Lung (tissue), 12 donors: Measurements from ENCODE around the gene JMJD1C. TPM values are rescaled to one million over a fixed set of nuclear protein-coding genes. Genes with fewer than 3 reads are reported as not detected.

Experiments used
- ATAC-seq: fragments of 200-7000 bp; cut with Tn5 transposase; one replicate; pipeline ENCODE4 v1.9.1; 2020; ENCODE audit warnings: moderate number of reproducible peaks; ENCODE audit not compliant: insufficient read depth, low FRiP score
- DNase-seq, 3 donors: peaks; one replicate each; pipeline ENCODE4 v3.0.0-alpha.2; 2013 to 2017
- H3K27ac ChIP-seq, 2 donors: one replicate each; pipeline ENCODE4 v1.5.1; 2013; ENCODE audit warnings: mild to moderate bottlenecking in 2 of 2, moderate library complexity in 2 of 2, control low read depth in 1 of 2, inconsistent platforms in 1 of 2, low read depth in 1 of 2, low read length in 1 of 2
- H3K27me3 ChIP-seq, 3 donors: one replicate each; pipeline ENCODE4 v1.5.1; 2013; ENCODE audit warnings: low read length in 2 of 3; ENCODE audit not compliant: control insufficient read depth in 3 of 3, insufficient read depth in 3 of 3
- H3K36me3 ChIP-seq, 4 donors: one replicate each; pipeline ENCODE4 v1.5.1; 2013; ENCODE audit warnings: low read length in 4 of 4, mild to moderate bottlenecking in 1 of 4, moderate library complexity in 1 of 4; ENCODE audit not compliant: control insufficient read depth in 4 of 4, insufficient read depth in 4 of 4
- H3K4me1 ChIP-seq, 5 donors: one replicate each; pipeline ENCODE4 v1.5.1; 2013; ENCODE audit warnings: low read length in 5 of 5, mild to moderate bottlenecking in 2 of 5, moderate library complexity in 1 of 5; ENCODE audit not compliant: control insufficient read depth in 5 of 5, insufficient read depth in 5 of 5
- H3K4me3 ChIP-seq: one replicate; pipeline ENCODE4 v1.5.1; 2013; ENCODE audit warnings: mild to moderate bottlenecking, control low read depth, moderate library complexity
- H3K9ac ChIP-seq, 2 donors: one replicate each; pipeline ENCODE4 v1.5.1; 2013; ENCODE audit warnings: low read length in 2 of 2, control low read depth in 1 of 2; ENCODE audit not compliant: insufficient read depth in 1 of 2
- H3K9me3 ChIP-seq, 4 donors: one replicate each; pipeline ENCODE4 v1.5.1; 2013; ENCODE audit warnings: low read length in 3 of 4, mild to moderate bottlenecking in 1 of 4, moderate library complexity in 1 of 4; ENCODE audit not compliant: control insufficient read depth in 4 of 4, insufficient read depth in 3 of 4
- WGBS, 2 donors: extraction: QIAGEN DNeasy Blood & Tissue Kit; methylation state at CpG; one replicate each; pipeline ENCODE4 v1.1.7; 2013; 5-methylcytosine and 5-hydroxymethylcytosine counted together
- polyA plus RNA-seq, 2 donors: library from polyadenylated mRNA; stranded (reverse); fragments of 200-250 nt; gene quantifications; one replicate each; pipeline ENCODE4 v1.2.1, GENCODE V29; 2013
- total RNA-seq, 2 donors: library from RNA; depleted of rRNA in 1 of 2; stranded (reverse); fragments of >200 nt in 1 of 2; gene quantifications; one replicate each; pipeline ENCODE4 v1.2.1, GENCODE V29; 2014 to 2021
- TF ChIP-seq, protein P1 (sequence below): IDR thresholded peaks from 2 replicates; pipeline ENCODE4 v1.5.1; 2012; ENCODE audit warnings: mild to moderate bottlenecking; ENCODE audit errors: control extremely low read depth, extremely low read depth
- donor health status: control.
- donor health status: control.
- donor health status: Bipolar disorder and iron deficiency.
- donor health status: healthy.
- donor health status: DM: yes; HTN: yes; CAD: no.

The JMJD1C gene
- total and polyA plus RNA-seq, 4 donors = 30.5 to 233 (median 71.2) TPM

DNA sequence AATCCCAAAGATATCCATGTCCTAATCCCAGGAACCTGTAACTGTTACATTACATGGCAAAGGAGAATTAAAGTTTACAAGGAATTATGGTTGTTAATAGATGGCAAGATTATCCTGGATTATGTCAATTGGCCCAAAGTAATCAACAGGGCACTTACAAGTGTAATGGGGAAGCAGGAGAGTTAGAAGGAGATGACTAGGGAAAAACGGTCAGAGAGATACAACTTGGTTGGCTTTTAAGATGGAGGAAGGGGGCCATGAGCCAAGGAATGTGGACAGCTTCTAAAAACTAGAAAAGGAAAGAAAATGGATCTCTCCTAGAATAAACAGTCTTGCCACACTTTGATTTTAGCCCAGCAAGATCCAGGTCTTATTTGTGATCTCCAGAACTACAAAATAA is 3.3 kb downstream of the JMJD1C start:
- no peaks in the 10 kb centered on the region for H3K27me3 ChIP-seq
- peaks cover 0 to 2% (median 0%) of the 10 kb centered on the region in 4 donors for H3K36me3 ChIP-seq
- ATAC-seq = no peak
- TF ChIP-seq, protein P1, sequence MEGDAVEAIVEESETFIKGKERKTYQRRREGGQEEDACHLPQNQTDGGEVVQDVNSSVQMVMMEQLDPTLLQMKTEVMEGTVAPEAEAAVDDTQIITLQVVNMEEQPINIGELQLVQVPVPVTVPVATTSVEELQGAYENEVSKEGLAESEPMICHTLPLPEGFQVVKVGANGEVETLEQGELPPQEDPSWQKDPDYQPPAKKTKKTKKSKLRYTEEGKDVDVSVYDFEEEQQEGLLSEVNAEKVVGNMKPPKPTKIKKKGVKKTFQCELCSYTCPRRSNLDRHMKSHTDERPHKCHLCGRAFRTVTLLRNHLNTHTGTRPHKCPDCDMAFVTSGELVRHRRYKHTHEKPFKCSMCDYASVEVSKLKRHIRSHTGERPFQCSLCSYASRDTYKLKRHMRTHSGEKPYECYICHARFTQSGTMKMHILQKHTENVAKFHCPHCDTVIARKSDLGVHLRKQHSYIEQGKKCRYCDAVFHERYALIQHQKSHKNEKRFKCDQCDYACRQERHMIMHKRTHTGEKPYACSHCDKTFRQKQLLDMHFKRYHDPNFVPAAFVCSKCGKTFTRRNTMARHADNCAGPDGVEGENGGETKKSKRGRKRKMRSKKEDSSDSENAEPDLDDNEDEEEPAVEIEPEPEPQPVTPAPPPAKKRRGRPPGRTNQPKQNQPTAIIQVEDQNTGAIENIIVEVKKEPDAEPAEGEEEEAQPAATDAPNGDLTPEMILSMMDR = no peak
- 84 to 90% methylated on average over 1 of the region's 1 CpG for WGBS, 2 donors
- H3K27ac ChIP-seq = no peak overlapping the region
- no peaks in the 10 kb centered on the region for H3K9me3 ChIP-seq
- H3K9ac ChIP-seq = no peak overlapping the region
- peaks cover 0 to 17% (median 3%) of the 10 kb centered on the region in 5 donors for H3K4me1 ChIP-seq
- DNase-seq = no peak
- no peak overlapping the region for H3K4me3 ChIP-seq

DNA sequence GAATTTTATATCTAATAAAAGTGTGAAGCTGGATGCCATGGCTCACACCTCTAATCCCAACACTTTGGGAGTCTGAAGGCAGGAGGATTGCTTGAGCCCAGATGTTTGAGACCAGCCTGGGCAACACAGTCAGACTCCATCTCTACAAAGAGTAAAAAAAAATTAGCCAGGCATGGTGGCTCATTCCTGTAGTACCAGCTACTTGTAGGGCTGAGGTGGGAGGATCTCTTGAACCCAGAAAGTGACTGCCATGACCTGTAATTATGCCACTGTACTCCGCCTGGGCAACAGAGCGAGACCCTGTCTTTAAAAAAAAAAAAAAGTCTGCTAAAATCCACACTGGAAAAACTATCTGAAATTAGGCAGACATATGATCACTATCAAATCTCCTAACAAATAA is 7.6 kb downstream of the JMJD1C start:
- Histone ChIP-seq H3K27me3 (no peaks in the 10 kb centered on the region), H3K9me3 (no peaks in the 10 kb centered on the region), H3K9ac (no peak overlapping the region), H3K4me1 (peaks cover 0 to 7% (median 2%) of the 10 kb centered on the region in 5 donors), H3K36me3 (peaks cover 0 to 4% (median 0%) of the 10 kb centered on the region in 4 donors), H3K4me3 (no peak overlapping the region), H3K27ac (no peak overlapping the region)
- DNase-seq = no peak
- ATAC-seq = no peak
- WGBS, 2 donors = 96 to 98% methylated on average over 2 of the region's 2 CpGs
- TF ChIP-seq, protein P1 = no peak

DNA sequence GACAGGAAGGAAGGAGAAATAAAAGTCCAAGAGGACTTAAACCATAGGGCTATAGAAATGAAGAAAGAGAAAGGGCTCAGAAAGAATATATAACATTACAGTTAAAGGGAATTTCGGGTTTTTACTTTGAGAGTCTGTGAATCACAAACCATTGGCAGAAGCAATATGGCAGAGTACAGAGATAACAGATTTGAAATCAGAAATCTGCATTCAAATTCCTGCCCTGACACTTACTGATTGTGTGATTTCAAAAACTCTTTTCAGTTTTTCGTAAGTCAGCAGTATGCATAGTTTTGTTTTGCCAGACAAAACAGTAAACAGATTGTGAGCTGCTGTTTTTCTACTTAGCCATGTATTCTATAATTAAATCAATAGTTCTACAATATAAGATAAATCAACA is 8.2 kb downstream of the JMJD1C start:
- 87 to 90% methylated on average over 2 of the region's 2 CpGs for WGBS, 2 donors
- no peak for ATAC-seq
- no peaks in the 10 kb centered on the region for H3K9me3 ChIP-seq
- H3K4me1 ChIP-seq = peaks cover 0 to 7% (median 0%) of the 10 kb centered on the region in 5 donors
- H3K27me3 ChIP-seq = no peaks in the 10 kb centered on the region
- no peak for DNase-seq
- no peak overlapping the region for H3K9ac ChIP-seq
- no peak overlapping the region for H3K4me3 ChIP-seq
- no peak overlapping the region for H3K27ac ChIP-seq
- TF ChIP-seq, protein P1 = no peak
- H3K36me3 ChIP-seq = peaks cover 0 to 4% (median 0%) of the 10 kb centered on the region in 4 donors
